GM21447 (cell line): ENCODE data around the gene MED27.

Source experiments
- ATAC-seq: cut with Tn5 transposase; IDR thresholded peaks from one replicate; pipeline ENCODE4 v1.9.1; 2021; ENCODE audit not compliant: unreplicated experiment

The MED27 gene

GRCh38 chr9:131889437-131890251 lies 190.0 kb downstream of the MED27 start:
- ATAC-seq, result no peak

- no peak for ATAC-seq
Measured at GRCh38 chr9:131888923-131889322, 190.7 kb downstream of the MED27 start.

- ATAC-seq, result no peak
Measured at GRCh38 chr9:131887680-131888079, 192.0 kb downstream of the MED27 start.

- ATAC-seq, result no peak
Measured at GRCh38 chr9:131886826-131887225, 192.8 kb downstream of the MED27 start.

GRCh38 chr9:131885144-131885609 lies 194.5 kb downstream of the MED27 start:
- ATAC-seq, result no peak

- ATAC-seq, result no peak
Measured at GRCh38 chr9:131884222-131884621, 195.4 kb downstream of the MED27 start.

- ATAC-seq, result no peak
Measured at GRCh38 chr9:131880833-131881583, 198.7 kb downstream of the MED27 start.

- ATAC-seq, result no peak
Measured at GRCh38 chr9:131879911-131880290, 199.8 kb downstream of the MED27 start.

GRCh38 chr9:131879181-131879910 lies 200.3 kb downstream of the MED27 start:
- ATAC-seq, result no peak

- no peak for ATAC-seq
Measured at GRCh38 chr9:131876486-131876885, 203.2 kb downstream of the MED27 start.

GRCh38 chr9:131875828-131876485 lies 203.7 kb downstream of the MED27 start:
- no peak for ATAC-seq

- ATAC-seq, result no peak
Measured at GRCh38 chr9:131874916-131875670, 204.6 kb downstream of the MED27 start.

GRCh38 chr9:131874447-131874846 lies 205.2 kb downstream of the MED27 start:
- ATAC-seq, result no peak

- no peak for ATAC-seq
Measured at GRCh38 chr9:131873891-131874440, 205.7 kb downstream of the MED27 start.

GRCh38 chr9:131873335-131873734 lies 206.3 kb downstream of the MED27 start:
- ATAC-seq, result no peak

- no peak for ATAC-seq
Measured at GRCh38 chr9:131872702-131873101, 207.0 kb downstream of the MED27 start.

GRCh38 chr9:131872006-131872405 lies 207.7 kb downstream of the MED27 start:
- ATAC-seq, result no peak

- no peak for ATAC-seq
Measured at GRCh38 chr9:131870156-131870555, 209.5 kb downstream of the MED27 start.

- no peak for ATAC-seq
Measured at GRCh38 chr9:131869348-131869747, 210.3 kb downstream of the MED27 start.

- ATAC-seq, result no peak
Measured at GRCh38 chr9:131868766-131869165, 210.9 kb downstream of the MED27 start.
